ENCODE measurements around the gene ABCA1. TPM values are rescaled to one million over a fixed set of nuclear protein-coding genes. Genes with fewer than 3 reads are reported as not detected.
"Not testable (repeated sequence)": the region's sequence is repeated elsewhere in the genome, so short reads cannot be mapped to it uniquely, and the experiment has no call there.

Gene ABCA1
- polyA plus RNA-seq, 5 donors, result 8.6 to 19.4 (median 17.2) TPM

DNA sequence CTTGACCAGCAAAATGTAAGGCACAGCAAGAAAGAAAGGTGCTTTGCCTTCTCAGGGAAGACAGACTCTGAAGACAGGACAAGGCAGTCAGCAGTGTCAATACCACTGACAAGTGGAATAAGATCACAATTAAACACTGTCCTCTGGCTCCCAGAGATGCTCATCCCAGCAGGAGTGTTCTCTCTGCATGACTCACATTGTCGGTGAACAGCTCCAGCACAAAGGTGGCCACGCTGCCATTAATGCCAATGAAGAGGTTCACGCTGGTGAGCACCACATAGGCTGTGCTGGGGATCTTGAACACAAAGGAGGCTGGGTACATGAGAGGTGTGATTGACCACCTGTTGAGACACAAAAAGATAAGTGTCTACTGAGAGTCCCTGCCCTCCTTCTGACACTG is 132.1 kb downstream of the ABCA1 start:
- DNase-seq, result no peak

DNA sequence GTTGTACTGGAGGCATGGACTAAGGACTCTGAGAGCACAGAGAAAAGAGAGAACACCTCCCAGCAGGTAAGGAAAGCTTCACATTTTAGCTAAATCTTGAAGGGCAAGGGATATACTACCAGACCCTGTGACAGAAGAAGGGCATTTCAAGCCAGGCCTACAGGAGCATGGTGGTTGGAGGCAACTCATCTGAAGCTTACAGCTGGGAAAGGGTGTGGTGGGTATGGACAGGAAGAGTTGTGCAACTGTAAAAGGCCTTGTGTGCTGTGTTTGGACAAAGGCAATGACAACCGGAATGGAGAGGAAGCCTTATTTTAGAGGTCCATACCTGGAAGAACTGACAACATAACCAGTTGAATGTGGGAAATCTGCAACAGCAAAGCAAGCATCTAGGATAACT is 132.9 kb downstream of the ABCA1 start:
- DNase-seq, result no peak

- DNase-seq, result no peak
Measured at GRCh38 chr9:104794070-104794469, 133.9 kb downstream of the ABCA1 start.

DNA sequence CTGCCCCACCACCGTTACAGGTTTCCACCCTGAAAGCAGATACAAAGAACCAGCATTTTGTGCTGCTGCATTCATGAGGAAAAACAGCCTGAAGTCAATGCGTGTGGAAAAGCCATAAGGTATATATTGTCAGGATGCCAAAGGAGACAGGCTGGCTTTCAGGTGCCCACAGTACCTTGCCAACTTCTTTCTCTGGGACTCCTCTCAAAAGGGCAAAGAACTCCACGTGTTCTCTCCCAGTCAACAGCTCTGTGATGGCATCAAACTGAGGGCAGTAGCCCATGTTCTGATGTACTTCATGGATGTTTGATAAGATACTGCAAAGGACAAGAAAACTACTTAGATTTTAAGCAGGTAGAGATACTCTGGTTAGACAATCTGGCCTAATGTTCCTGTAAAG is 139.7 kb downstream of the ABCA1 start:
- DNase-seq, result no peak

DNA sequence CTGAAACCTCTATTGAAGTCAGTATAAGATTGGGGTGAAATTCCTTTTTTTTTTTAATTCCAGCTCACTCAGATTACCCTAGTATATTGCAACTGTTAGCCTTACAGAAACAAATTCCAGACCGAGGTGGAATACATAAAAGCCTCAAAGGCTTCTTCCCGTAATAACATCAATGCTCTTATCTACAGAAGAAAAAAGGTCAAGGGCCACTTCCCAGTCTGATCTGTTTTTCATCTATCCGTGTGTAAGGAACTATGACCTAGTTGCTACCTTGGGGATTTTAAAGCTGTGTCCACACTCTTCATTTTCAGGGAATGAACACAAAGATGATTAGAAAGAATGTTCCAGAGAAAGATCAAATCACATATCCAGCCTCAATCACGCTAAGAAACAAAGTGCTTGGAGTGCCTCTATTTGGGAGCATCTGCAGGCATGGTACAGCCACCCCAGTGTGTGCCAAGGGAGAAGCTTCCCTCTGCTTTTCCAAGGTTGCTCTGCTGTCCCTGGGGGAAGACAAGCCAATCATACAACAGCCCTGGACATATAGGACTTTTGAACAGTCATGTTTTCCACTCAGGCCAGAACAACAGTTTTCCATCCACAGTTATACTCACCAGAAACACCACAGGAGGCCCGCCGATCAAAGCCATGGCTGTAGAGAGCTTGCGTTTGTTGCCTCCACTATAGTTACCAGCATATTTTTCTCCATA is 140.5 kb downstream of the ABCA1 start:
- no peak for DNase-seq

DNA sequence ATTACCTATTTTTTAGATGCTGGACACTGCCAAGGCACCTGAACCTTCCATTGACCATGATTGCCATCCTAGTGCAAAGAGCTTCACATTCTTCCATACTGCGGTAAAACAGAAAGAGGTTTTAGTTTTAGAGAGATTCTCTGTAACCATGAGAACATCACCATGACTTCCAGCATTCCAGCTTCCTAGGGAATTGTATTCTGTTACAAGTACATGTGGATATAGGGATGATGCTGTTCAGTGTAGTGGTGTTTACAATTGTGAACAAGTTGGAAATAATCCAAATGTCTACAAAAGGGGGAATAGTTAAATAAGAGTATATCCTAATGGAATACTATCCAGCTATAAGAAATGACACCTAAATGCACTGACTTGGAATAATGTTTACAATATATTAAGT is 141.7 kb downstream of the ABCA1 start:
- DNase-seq, result no peak

GRCh38 chr9:104784098-104784497 is 143.9 kb downstream of the ABCA1 start:
- no peak for DNase-seq

- no peak for DNase-seq
Measured at GRCh38 chr9:104783588-104783987, 144.4 kb downstream of the ABCA1 start.

DNA sequence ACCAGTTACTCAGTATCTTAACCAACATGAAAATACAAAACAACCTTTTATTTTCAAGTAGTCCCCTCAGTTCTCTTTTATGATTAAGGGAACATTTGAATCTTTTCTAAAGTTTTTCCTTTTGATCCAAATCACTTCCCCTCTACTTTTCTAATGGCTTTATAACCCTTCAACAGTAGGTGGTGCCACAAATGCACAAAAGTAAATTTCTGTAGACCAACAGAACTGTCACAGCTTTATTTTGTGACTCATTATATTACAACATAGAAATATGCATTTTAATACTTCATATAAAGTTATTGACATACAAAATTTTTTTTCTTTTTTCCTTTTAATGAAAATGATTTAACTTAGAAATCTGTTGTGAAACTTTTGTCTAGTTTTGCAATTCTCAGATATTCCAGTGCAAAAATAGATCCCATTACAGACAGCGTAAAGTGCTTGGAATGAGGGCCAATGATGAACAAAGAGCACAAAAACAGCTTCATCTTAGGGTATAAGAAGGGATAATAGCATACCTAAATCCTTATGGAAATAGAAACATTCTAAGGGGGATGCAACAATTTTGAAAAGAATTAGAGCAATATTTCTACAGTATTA is 147.1 kb downstream of the ABCA1 start:
- no peak for DNase-seq

- no peak for DNase-seq
Measured at GRCh38 chr9:104779946-104780535, 147.9 kb downstream of the ABCA1 start.

- DNase-seq, result no peak
Measured at GRCh38 chr9:104779334-104779733, 148.6 kb downstream of the ABCA1 start.

GRCh38 chr9:104778802-104779201 is 149.2 kb downstream of the ABCA1 start:
- DNase-seq, result no peak

DNA sequence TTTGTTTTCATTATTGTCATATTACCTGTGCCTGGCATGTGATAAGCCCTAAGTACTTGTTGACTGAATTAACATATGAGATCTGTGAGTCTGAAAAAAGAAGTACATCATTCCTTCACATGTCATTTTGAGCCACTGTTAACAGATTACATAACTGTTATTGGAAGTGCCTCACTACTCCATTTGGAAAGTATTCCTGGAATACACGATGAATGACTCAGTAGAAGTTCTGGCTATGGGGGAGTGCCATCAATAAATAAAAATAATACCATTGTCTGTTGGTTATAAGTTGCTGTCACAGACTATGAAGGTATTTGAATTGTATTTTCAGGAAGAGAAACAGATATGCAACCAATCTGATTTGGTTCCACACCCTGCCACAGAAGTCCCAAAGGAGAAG is 151.2 kb downstream of the ABCA1 start:
- DNase-seq, result no peak

DNA sequence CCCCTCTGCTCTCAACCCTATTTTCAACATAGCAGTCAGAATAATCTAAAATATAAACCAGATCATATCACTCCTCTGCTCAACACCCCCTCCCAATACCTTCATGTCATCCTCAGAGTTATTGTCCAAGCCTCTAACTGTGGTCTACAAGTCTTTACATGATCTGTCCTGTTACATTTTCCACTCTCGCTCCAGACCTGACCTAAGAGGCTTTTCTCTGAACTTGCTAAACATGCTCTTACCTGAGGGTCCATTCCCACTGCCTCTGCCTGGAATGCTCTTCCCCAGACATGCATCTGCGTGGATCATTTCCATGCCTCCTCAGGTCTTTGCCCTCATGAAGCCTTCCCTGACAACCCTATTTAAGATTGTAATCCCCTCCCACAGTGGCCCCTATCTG is 152.0 kb downstream of the ABCA1 start:
- DNase-seq, result no peak

- no peak for DNase-seq
Measured at GRCh38 chr9:104775574-104775936, 152.4 kb downstream of the ABCA1 start.

GRCh38 chr9:104774831-104775573 is 153.0 kb downstream of the ABCA1 start:
- no peak for DNase-seq

GRCh38 chr9:104774132-104774531 is 153.8 kb downstream of the ABCA1 start:
- DNase-seq, result no peak

DNA sequence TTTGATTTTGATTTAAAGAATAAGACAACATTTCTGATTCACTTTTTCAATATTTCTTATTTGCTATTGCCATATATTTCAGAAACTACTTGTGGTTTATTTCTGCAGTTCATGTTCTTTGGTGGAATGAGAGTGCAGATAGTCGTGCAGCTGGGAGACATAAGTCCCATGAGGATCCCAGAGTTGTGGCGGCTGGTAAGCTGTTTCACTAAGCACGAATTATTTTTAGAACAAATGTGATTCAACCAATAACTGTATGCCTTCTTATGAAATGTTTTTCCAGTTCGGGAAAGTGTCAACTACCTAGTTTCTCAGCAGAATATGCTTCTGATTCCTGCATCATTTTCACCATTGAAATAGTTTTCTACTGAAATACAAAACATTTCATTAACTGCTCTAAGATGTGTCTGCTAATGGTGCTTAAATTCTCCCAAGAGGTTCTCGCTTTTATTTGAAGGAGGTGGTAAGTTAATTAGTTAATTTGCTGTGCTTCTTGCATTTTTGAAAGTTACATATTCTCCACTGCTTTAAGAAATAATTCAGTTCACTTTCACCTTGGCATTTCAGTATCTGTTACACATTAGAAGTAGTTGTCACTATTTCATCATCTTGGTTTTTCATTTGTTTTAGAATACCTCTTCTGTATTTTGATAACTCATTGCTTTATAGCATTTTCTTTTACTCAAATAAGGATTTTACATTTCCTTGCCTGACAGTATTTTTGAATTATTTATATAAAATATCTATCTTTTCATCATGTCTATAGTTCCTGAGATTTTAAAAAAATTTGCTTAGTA is 155.0 kb downstream of the ABCA1 start:
- no peak for DNase-seq

DNA sequence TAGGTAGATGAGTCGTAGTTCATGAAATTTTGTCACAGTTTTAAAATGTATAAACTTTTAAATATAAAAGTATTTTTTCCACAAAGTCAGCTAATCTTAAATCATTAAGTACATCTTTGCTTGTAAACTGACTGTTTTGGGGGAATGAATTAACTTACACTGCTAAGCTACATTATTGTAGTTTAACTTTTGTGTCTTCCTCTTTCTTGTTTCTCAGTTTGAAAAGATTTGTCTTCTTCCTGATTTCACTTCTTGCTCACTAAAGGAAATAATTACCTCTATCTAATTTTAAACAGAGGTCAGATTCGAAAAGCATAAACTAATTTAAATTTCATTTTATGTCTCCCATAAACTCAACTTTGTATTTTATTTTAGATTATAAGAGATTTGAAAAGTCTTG is 158.3 kb downstream of the ABCA1 start:
- DNase-seq, result no peak

- DNase-seq, result not testable (repeated sequence)
Measured at GRCh38 chr9:104769029-104769428, 158.9 kb downstream of the ABCA1 start.

- no peak for DNase-seq
Measured at GRCh38 chr9:104767507-104767906, 160.4 kb downstream of the ABCA1 start.

DNA sequence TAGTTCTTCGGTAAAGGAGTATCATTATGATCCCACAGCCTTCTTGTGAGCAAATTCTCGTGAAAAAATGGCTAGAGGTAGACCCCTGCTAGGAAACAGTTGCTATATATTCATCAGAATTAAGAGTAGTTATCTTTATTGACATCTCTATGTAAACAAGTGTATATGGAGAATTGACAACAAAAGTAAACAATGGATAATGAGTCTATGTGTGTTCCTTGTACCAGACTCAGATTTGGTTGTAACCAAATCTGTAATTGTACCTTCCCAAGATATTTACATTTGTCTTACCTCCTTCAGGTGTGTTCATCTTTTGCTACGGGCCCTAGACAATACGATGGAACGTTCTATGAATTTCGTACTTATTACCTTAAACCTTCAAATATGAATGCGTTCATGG is 161.9 kb downstream of the ABCA1 start:
- DNase-seq, result no peak

Data from right lung (tissue), 5 donors.